IgD-negative memory B cell (primary cell): ENCODE data around the gene MC2R. TPM values are rescaled to one million over a fixed set of nuclear protein-coding genes. Genes with fewer than 3 reads are reported as not detected.
"Not testable (repeated sequence)": the region's sequence is repeated elsewhere in the genome, so short reads cannot be mapped to it uniquely, and the experiment has no call there.

ENCODE experiments used
- H3K27ac Mint-ChIP-seq, 3 donors: one replicate each; pipeline ENCODE4 v1.8.0; 2020 to 2022; ENCODE audit warnings: mild to moderate bottlenecking in 3 of 3, mixed read lengths in 3 of 3, moderate library complexity in 1 of 3
- H3K27me3 Mint-ChIP-seq: one replicate; pipeline ENCODE4 v1.8.0; 2021; ENCODE audit warnings: mixed read lengths
- H3K36me3 Mint-ChIP-seq: one replicate; pipeline ENCODE4 v1.8.0; 2020; ENCODE audit warnings: mild to moderate bottlenecking, mixed read lengths
- H3K4me1 Mint-ChIP-seq, 3 donors: one replicate each; pipeline ENCODE4 v1.8.0; 2020 to 2022; ENCODE audit warnings: mixed read lengths in 3 of 3, mild to moderate bottlenecking in 1 of 3
- H3K4me3 Mint-ChIP-seq, 4 donors: one replicate each; pipeline ENCODE4 v1.8.0; 2020 to 2022; ENCODE audit warnings: mild to moderate bottlenecking in 4 of 4, mixed read lengths in 4 of 4, moderate library complexity in 3 of 4
- H3K9me3 Mint-ChIP-seq, 3 donors: one replicate each; pipeline ENCODE4 v1.8.0; 2020 to 2021; ENCODE audit warnings: mixed read lengths in 3 of 3, mild to moderate bottlenecking in 1 of 3
- polyA plus RNA-seq: library from polyadenylated mRNA; unstranded; fragments of 300-500 nt; fragmentation: Illumina TruSeq; gene quantifications from one replicate; pipeline ENCODE4 v1.2.3, GENCODE V29; 2021

Gene MC2R
- polyA plus RNA-seq, 1 donor from 2014 or later, result not detected

- Mint-ChIP-seq H3K9me3 (no peaks in the 10 kb centered on the region), H3K4me3 (no peak overlapping the region), H3K4me1 (peaks cover 0 to 1% (median 0%) of the 10 kb centered on the region in 3 donors), H3K36me3 (no peaks in the 10 kb centered on the region), H3K27me3 (peaks cover 6% of the 10 kb centered on the region), H3K27ac (no peak overlapping the region)
Measured at GRCh38 chr18:13878857-13879256, 36.5 kb downstream of the MC2R start.

- H3K27me3 Mint-ChIP-seq, result peaks cover 9% of the 10 kb centered on the region
- H3K9me3 Mint-ChIP-seq, result no peaks in the 10 kb centered on the region
- no peak overlapping the region for H3K27ac Mint-ChIP-seq
- H3K4me1 Mint-ChIP-seq, result peaks cover 0 to 1% (median 0%) of the 10 kb centered on the region in 3 donors
- no peak overlapping the region for H3K4me3 Mint-ChIP-seq
- no peaks in the 10 kb centered on the region for H3K36me3 Mint-ChIP-seq
Measured at GRCh38 chr18:13877157-13877556, 38.2 kb downstream of the MC2R start.

- Mint-ChIP-seq H3K27ac (no peak overlapping the region), H3K36me3 (no peaks in the 10 kb centered on the region), H3K4me3 (no peak overlapping the region), H3K9me3 (no peaks in the 10 kb centered on the region), H3K4me1 (peaks cover 0 to 1% (median 0%) of the 10 kb centered on the region in 3 donors), H3K27me3 (peaks cover 19% of the 10 kb centered on the region)
Measured at GRCh38 chr18:13874558-13874957, 40.8 kb downstream of the MC2R start.

GRCh38 chr18:13872932-13873331 is 42.4 kb downstream of the MC2R start:
- Mint-ChIP-seq H3K4me3 (no peak overlapping the region), H3K27me3 (peaks cover 27% of the 10 kb centered on the region), H3K36me3 (no peaks in the 10 kb centered on the region), H3K9me3 (no peaks in the 10 kb centered on the region), H3K27ac (no peak overlapping the region), H3K4me1 (peaks cover 0 to 2% (median 0%) of the 10 kb centered on the region in 3 donors)

- peaks cover 27% of the 10 kb centered on the region for H3K27me3 Mint-ChIP-seq
- H3K27ac Mint-ChIP-seq, result no peak overlapping the region
- H3K4me3 Mint-ChIP-seq, result no peak overlapping the region
- H3K9me3 Mint-ChIP-seq, result no peaks in the 10 kb centered on the region
- H3K4me1 Mint-ChIP-seq, result peaks cover 0 to 2% (median 0%) of the 10 kb centered on the region in 3 donors
- H3K36me3 Mint-ChIP-seq, result no peaks in the 10 kb centered on the region
Measured at GRCh38 chr18:13872373-13872772, 43.0 kb downstream of the MC2R start.

- Mint-ChIP-seq H3K27ac (no peak overlapping the region), H3K4me3 (no peak overlapping the region), H3K27me3 (peaks cover 30% of the 10 kb centered on the region), H3K36me3 (no peaks in the 10 kb centered on the region), H3K9me3 (no peaks in the 10 kb centered on the region), H3K4me1 (peaks cover 0 to 2% (median 0%) of the 10 kb centered on the region in 3 donors)
Measured at GRCh38 chr18:13871701-13872100, 43.6 kb downstream of the MC2R start.

- H3K4me1 Mint-ChIP-seq, result peaks cover 0 to 2% (median 0%) of the 10 kb centered on the region in 3 donors
- no peak overlapping the region for H3K27ac Mint-ChIP-seq
- H3K4me3 Mint-ChIP-seq, result no peak overlapping the region
- H3K9me3 Mint-ChIP-seq, result peaks cover 0 to 1% (median 0%) of the 10 kb centered on the region in 3 donors
- H3K27me3 Mint-ChIP-seq, result peaks cover 32% of the 10 kb centered on the region
- no peaks in the 10 kb centered on the region for H3K36me3 Mint-ChIP-seq
Measured at GRCh38 chr18:13868501-13869271, 46.6 kb downstream of the MC2R start.

GRCh38 chr18:13862898-13863297 is 52.4 kb downstream of the MC2R start:
- H3K27me3 Mint-ChIP-seq, H3K27ac Mint-ChIP-seq, H3K36me3 Mint-ChIP-seq, H3K4me3 Mint-ChIP-seq, H3K4me1 Mint-ChIP-seq: not testable (repeated sequence)
- H3K9me3 Mint-ChIP-seq, result peaks cover 3 to 13% (median 8%) of the 10 kb centered on the region in 3 donors

GRCh38 chr18:13849791-13850190 is 65.5 kb downstream of the MC2R start:
- no peak overlapping the region for H3K4me3 Mint-ChIP-seq
- H3K9me3 Mint-ChIP-seq, result peaks cover 6 to 22% (median 7%) of the 10 kb centered on the region in 3 donors
- H3K27me3 Mint-ChIP-seq, result peaks cover 1% of the 10 kb centered on the region
- H3K4me1 Mint-ChIP-seq, result no peaks in the 10 kb centered on the region
- H3K27ac Mint-ChIP-seq, result no peak overlapping the region
- H3K36me3 Mint-ChIP-seq, result peaks cover 1% of the 10 kb centered on the region

GRCh38 chr18:13836559-13836958 is 78.8 kb downstream of the MC2R start:
- peaks cover 0 to 1% (median 0%) of the 10 kb centered on the region in 3 donors for H3K9me3 Mint-ChIP-seq
- H3K27ac Mint-ChIP-seq, result no peak overlapping the region
- no peak overlapping the region for H3K4me3 Mint-ChIP-seq
- peaks cover 0 to 1% (median 0%) of the 10 kb centered on the region in 3 donors for H3K4me1 Mint-ChIP-seq
- H3K27me3 Mint-ChIP-seq, result peaks cover 14% of the 10 kb centered on the region
- H3K36me3 Mint-ChIP-seq, result peaks cover 3% of the 10 kb centered on the region

GRCh38 chr18:13835202-13835601 is 80.1 kb downstream of the MC2R start:
- Mint-ChIP-seq H3K36me3 (peaks cover 3% of the 10 kb centered on the region), H3K27me3 (peaks cover 18% of the 10 kb centered on the region), H3K27ac (no peak overlapping the region), H3K9me3 (peaks cover 0 to 1% (median 0%) of the 10 kb centered on the region in 3 donors), H3K4me3 (no peak overlapping the region), H3K4me1 (peaks cover 0 to 1% (median 0%) of the 10 kb centered on the region in 3 donors)

GRCh38 chr18:13834496-13835015 is 80.8 kb downstream of the MC2R start:
- Mint-ChIP-seq H3K4me1 (peaks cover 0 to 1% (median 0%) of the 10 kb centered on the region in 3 donors), H3K27me3 (peaks cover 18% of the 10 kb centered on the region), H3K9me3 (peaks cover 0 to 1% (median 0%) of the 10 kb centered on the region in 3 donors), H3K4me3 (no peak overlapping the region), H3K27ac (no peak overlapping the region), H3K36me3 (peaks cover 3% of the 10 kb centered on the region)

Other genes starting within 250 kb of the MC2R start
- gene FAM210A, start 189.0 kb downstream of the MC2R start, polyA plus RNA-seq, result 16.5 TPM
- gene RNMT, start 188.9 kb downstream of the MC2R start, polyA plus RNA-seq, result 62.8 TPM
- gene MC5R, start 91.4 kb downstream of the MC2R start, polyA plus RNA-seq, result not detected
- 7.3 TPM for gene ZNF519, start 216.9 kb upstream of the MC2R start, polyA plus RNA-seq